ENCODE results near the gene GCG. TPM values are rescaled to one million over a fixed set of nuclear protein-coding genes. Genes with fewer than 3 reads are reported as not detected.

The GCG gene
- 2.5 TPM for polyA plus RNA-seq (ENCODE audit: insufficient read length)

GRCh38 chr2:162152147-162152546 is at the start of gene GCG:
Gene GCG, minus strand, starts transcription at chr2:162152247. Its CDS starts 3,069 bp downstream, at chr2:162149178.
- no peak for DNase-seq

DNA sequence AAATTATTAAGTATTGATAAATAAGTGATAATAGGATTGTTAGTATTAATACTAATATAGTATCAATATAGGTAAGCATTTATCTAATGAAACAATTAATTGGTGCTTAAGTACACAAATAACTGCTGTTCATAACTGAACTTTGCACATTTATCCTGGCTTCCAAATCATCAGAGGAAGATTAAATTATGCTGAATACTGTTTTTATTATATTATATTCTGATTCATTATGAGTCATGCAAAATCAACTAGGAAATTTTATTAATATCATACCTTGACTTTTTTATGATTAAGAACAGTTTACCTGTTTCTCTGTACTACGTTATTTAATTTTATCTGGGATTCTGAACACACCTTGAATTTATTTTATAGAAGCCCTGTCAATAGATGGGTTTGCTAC is 48.6 kb upstream of the GCG start:
- DNase-seq, result no peak

- DNase-seq, result no peak
Measured at GRCh38 chr2:162199913-162200312, 47.9 kb upstream of the GCG start.

DNA sequence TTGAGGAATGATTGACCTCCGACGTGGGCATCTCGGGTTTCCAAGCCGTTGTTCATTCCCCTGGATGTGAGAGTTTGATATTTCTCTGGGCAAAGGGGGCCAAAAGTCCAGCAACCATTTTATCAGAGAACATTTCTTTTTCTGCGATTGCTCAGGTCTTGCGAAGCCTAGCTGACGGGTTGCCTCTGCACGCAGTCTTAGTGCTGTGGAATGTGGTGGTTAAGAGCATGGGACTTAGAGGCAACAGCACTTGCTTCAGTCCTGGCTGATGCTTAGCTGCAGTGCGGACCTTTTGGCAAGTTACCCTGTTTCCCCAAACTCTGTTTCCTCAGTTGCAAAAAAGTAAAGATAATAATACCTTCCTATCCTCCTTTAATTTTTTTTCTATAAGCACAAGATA is 46.2 kb upstream of the GCG start:
- no peak for DNase-seq

- no peak for DNase-seq
Measured at GRCh38 chr2:162197069-162197825, 45.2 kb upstream of the GCG start.

DNA sequence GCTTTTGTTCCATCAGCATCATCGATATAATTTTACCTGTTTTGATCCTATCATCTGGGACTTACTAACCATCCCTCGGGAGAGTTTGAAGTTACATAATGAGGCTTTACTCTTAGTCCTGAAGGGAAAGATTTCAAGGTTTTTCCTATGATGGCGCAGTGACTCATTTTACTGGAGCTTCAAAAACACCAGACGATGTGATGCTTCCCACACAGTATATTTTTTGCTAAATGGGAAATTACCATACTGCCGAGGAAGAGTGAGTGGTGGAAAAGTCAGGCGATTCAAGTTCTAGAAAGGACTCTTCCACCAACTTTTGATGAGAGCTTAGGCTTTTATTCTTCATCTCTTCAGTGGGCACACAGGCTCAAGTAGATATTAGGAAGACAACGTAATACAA is 44.6 kb upstream of the GCG start:
- no peak for DNase-seq

DNA sequence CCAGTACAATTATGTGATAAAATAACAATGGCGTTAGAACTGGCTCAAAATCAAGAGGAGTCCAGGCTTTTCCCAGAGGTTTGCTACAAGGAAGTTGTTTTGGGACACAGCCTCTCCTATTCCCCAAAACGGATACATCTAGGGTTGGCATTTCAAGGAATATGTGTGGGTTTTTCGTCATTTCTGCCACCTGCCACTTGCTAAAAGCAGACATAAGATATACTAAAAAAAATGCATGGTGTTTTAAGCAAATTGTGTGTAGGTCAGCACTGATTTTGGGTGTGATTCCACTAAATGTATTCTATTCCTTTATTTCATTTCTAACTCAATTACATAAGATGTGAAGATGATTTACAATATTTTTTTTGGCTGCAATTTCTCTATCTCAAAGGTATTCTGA is 36.4 kb upstream of the GCG start:
- no peak for DNase-seq

DNA sequence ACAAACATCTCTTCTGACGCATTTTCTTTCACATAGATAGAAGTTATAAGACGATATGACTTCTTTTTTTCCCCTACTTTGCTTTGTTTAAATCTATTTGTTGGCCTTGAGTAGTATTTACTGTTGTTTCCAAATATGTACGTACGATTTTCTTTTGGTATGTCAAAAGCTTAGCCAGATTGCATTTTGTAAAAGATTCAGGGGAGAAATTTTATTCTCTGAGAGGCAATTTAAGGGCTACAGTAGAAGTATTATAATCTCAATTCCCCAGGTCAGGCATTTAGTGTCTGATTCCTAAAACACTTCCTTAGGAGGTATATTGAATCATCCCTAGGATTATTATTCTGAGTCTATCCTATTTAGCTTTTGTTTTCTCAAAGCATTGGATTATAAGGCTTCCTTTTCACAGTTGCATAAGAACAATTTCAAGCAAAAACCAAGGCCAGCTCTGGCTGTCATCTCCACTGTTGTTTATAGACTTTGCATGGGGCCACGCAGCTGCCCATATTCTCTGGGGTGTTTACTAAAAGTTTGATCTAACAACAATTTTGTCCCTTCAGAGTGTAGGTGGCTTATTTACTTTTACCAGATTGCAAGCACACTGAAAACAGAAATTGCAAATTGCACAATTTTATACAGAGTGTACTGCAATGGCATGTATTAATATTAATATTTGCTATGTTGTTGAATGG is 33.6 kb upstream of the GCG start:
- no peak for DNase-seq

GRCh38 chr2:162184821-162185450 is 32.9 kb upstream of the GCG start:
- DNase-seq, result no peak

DNA sequence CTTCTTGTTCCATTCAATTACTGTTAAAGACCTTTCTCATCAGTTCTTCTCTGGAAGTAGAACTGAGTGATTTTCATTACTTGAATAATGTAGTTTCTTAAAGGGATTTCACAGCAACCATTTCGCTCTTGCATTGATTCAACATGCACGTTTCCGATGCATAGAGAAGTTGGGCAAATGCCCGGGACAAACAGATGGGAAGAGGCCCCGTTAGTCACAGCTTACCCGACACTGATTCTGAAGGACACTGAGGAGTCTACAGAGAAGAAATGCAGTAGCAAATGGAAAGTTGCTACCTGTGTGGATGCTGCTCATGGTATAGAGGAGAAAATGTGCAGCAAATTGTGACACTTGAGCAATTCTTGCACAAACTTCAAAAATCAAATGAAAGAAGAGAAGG is 32.3 kb upstream of the GCG start:
- DNase-seq, result no peak

DNA sequence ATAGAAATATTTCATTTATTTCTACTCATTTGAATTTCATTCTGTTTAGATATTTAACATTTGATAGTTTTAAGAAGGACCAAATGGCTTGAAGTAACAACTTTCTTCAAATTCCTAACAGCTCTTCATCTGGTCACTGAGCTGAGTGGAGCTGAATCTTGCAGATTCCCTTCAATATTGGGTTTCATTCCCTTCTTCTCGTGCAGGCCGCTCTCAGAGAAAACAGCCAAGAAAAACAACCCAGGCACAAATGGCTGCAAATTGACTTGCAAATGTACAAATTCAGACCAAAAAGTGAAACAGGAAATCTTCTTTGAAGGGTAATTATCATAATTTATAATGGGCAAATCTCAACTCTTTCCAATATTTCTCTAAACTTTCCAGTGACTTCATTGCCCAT is 30.3 kb upstream of the GCG start:
- no peak for DNase-seq

DNA sequence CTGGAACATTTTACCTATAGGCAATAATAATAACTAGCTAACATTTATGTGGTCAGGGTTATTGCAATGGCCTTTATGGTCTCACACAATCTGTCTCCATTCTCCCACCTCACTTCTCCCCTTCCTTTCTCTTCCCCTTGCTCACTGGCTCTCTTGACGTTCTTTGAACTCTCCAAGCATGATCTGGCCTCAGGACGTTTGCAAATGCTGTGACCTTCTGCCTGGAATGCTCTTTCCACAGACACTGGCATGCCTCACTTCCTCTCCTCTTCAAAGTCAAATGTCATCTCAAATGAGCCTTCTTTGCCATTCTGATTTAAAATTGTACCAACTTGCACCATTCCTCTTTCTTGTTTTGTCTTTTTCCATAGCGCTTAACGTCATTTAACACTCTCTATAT is 25.3 kb upstream of the GCG start:
- no peak for DNase-seq

GRCh38 chr2:162175714-162176113 is 23.7 kb upstream of the GCG start:
- no peak for DNase-seq

DNA sequence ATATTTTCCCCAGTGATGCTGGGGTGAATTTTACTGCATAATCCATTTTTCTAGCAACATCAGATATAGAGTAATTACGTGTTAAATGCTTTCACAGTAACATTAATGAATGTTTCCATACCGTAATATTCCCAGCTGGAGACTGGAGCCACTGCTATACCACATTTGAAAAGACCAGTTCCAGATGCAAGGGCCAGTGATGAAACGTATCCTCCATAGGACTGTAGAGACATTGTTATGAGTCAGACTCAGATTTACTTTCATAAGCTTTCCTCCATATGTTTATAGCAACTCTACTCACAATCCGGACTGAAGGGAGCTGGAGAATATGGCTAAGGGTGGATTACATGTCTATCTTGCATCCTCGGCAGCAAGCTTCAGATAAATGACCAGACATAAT is 22.7 kb upstream of the GCG start:
- peak; percentile 64 for DNase-seq

- no peak for DNase-seq
Measured at GRCh38 chr2:162172802-162173370, 20.8 kb upstream of the GCG start.

DNA sequence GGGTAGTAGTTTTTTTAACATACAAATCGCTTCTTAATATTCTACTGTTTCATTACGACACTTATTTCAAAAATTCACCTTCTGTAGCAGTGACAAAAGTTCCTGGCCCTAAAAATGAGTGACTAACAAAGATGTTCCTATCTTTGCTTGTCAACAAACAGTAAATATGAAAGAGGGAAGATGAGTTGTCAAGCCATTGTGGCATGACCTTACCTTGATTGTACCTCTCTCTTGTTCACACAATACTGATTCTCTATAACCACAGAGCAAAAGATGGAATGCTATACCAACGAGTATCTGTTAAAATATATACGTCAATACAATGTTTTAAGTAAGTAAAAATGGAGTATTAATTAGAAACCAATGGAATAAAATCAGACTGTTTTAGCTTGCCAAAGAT is 14.7 kb upstream of the GCG start:
- no peak for DNase-seq

DNA sequence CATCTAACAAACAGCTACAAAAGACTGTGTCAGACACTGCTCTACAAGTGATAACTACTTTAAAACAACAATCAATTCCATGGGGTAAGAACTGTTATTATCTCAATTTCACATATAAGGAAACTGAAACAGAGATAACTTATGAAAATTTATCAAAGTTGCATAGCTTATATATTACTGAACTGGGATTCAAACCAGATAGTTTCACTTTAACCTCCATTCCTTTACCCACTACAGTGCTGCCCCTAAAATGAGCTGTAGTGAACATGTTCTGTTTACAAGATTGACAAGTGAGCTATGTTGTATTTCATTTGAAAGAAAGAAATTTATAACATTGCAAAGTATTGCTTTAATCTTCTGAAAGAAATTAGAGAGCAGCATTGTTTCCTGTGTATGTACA is 14.1 kb upstream of the GCG start:
- no peak for DNase-seq

GRCh38 chr2:162164802-162165201 is 12.8 kb upstream of the GCG start:
- no peak for DNase-seq

DNA sequence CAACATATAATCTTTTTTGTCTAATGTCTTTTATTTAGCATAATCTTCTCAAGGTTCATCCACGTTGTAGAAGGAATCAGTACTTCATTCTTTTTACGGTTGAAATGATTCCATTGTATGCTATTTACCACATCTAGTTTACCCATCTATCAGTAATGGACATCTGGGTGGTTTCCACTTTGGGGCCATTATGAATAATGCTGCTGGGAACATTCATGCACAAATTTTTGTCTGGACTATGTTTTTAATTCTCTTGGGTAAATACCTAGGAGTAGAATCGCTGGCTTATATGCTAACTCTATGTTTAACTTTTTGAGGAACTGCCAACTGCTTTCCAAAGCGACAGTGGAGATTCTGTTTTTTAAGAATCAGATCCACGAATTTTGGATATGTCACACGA is 7.4 kb upstream of the GCG start:
- no peak for DNase-seq

DNA sequence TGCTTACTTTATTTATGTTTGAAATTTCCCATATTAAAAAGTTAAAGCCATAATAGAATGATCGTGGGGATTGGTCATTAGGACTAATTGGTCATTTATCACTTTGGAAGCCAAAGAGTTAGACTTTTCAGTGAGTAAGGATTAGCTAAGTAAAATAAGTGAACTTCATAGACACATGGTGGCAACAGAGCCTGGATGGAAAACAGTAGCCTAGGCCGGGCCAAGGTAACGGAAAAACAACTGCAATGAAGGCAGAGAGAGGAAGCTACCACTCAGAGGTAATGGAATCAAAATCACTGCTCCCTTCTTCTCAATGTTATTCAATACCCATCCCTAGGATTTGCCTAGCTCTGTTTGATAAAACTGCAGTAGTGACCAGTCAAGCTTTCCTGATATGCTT is 4.1 kb upstream of the GCG start:
- DNase-seq, result no peak

DNA sequence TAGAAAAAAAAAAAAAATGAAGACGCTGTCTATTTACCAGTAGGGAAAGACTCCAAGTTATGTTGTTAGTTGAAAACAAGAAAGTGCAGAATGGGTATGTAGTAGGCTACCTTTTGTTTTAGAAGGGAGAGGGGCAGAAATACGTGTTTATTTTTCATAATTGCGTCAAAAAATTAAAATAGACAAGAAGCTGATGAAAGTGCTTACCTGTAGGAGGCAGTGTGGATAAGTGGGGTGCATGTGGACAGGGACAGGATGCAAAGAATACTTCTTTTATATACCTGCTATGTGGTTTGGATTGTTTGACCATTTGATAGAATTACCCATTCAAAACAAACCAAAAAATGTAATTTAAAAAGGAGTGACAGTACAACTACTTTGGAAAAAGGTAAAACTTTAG is 3.0 kb upstream of the GCG start:
- DNase-seq, result no peak

GRCh38 chr2:162153608-162154224 is 1.7 kb upstream of the GCG start:
- peak; percentile 59 for DNase-seq

DNA sequence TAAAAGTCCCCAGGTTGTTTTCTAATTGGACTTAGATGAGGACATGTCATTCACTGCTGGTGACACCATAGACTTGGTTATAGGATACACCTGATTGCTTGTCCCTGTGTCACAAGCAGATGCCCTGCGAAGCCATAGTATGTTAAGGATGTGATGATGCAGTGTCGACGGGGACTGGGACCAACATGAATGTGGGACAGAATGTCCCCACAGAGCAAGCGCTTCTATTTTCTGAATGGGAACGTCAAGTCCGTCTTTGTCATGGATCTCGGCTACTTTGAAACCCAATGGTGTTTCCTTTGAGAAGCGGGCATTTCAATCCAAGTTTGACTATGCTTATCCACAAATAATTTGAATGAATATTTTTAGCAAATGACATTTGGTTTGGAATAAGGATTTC is 2.1 kb downstream of the GCG start:
- no peak for DNase-seq

All from hindlimb muscle (tissue), 1 donor.